ENCODE data around the gene PLPP2.

The PLPP2 gene

DNA sequence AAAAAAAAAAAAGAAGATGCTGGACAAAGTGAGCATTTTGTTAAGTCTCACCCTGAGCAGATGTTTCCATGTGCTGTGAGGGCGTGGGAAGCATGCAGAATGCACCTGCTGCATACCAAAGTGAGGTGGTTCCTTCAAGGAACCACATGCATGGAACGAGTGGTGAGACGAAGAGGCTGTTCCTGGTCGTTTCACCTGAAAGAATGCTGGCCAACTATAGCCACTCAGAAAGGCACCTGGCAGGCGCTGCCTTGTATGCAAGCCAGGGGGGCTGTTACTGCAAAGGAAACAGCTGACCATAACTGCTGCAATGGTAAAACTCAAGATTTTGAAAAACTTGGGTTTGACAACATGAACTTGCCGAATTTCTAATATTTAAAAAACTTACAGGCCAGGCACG is 38.7 kb upstream of the PLPP2 start:
- H3K27ac ChIP-seq (ENCODE audit: low read depth, low read length) = no peak overlapping the region
- H3K36me3 ChIP-seq (ENCODE audit: low read length) = peaks cover 21% of the 10 kb centered on the region
- peaks cover 10% of the 10 kb centered on the region; the same call in 1 of the 2 replicates for H3K9me3 ChIP-seq (ENCODE audit: insufficient read depth, low read length)
- no peak overlapping the region for H2AFZ ChIP-seq (ENCODE audit: low read depth, low read length, severe bottlenecking)
- H3K27me3 ChIP-seq (ENCODE audit: low read length) = no peaks in the 10 kb centered on the region
- no peaks in the 10 kb centered on the region for H3K9me2 ChIP-seq (replicated peaks; ENCODE audit: insufficient read depth, low read length)
- H3K9ac ChIP-seq (ENCODE audit: low read length) = no peak overlapping the region
- no peak overlapping the region for H3K4me3 ChIP-seq (ENCODE audit: insufficient read depth, low read length, poor library complexity, severe bottlenecking)
- H3F3A ChIP-seq (ENCODE audit: insufficient read depth) = no peaks in the 10 kb centered on the region
- H3K79me2 ChIP-seq (ENCODE audit: insufficient read depth, low read length) = peaks cover 19% of the 10 kb centered on the region
- H3K4me2 ChIP-seq (ENCODE audit: low read depth, low read length, poor library complexity, severe bottlenecking) = no peak overlapping the region
- no peak for TF ChIP-seq EZH2phosphoT487 (conservative IDR thresholded peaks at IDR 0.05; ENCODE audit: low read length)
- TF ChIP-seq, protein P1, sequence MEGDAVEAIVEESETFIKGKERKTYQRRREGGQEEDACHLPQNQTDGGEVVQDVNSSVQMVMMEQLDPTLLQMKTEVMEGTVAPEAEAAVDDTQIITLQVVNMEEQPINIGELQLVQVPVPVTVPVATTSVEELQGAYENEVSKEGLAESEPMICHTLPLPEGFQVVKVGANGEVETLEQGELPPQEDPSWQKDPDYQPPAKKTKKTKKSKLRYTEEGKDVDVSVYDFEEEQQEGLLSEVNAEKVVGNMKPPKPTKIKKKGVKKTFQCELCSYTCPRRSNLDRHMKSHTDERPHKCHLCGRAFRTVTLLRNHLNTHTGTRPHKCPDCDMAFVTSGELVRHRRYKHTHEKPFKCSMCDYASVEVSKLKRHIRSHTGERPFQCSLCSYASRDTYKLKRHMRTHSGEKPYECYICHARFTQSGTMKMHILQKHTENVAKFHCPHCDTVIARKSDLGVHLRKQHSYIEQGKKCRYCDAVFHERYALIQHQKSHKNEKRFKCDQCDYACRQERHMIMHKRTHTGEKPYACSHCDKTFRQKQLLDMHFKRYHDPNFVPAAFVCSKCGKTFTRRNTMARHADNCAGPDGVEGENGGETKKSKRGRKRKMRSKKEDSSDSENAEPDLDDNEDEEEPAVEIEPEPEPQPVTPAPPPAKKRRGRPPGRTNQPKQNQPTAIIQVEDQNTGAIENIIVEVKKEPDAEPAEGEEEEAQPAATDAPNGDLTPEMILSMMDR (IDR thresholded peaks at IDR 0.05; ENCODE audit: insufficient read depth, low read length, poor library complexity, severe bottlenecking) = no peak
- no peaks in the 10 kb centered on the region for H4K20me1 ChIP-seq (ENCODE audit: low read depth, low read length)

DNA sequence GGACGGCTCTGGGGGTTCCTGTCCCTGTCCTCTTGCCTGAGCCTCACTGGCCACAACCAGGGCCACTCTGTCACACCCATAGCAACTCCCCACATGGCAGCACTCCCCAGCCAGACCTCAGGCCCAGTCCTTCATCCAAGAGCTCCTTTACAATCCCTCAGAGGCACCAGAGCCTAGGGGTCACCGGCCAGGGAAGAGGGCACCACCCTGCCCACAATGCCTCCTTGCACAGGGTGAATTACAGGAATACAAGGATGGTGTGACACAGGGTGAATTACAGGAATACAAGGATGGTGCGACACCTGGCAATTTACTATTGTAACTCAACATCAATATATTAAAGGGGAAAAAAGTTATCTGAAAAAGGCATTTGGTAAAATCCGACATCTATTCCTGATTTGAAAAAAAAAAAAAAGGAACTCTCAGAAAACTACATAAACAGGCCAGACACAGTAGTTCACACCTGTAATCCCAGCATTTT is 36.9 kb upstream of the PLPP2 start:
- peaks cover 10% of the 10 kb centered on the region; the same call in 1 of the 2 replicates for H3K9me3 ChIP-seq (ENCODE audit: insufficient read depth, low read length)
- no peak overlapping the region for H3K4me3 ChIP-seq (ENCODE audit: insufficient read depth, low read length, poor library complexity, severe bottlenecking)
- no peak overlapping the region for H3K9ac ChIP-seq (ENCODE audit: low read length)
- H3K4me2 ChIP-seq (ENCODE audit: low read depth, low read length, poor library complexity, severe bottlenecking) = no peak overlapping the region
- peaks cover 9% of the 10 kb centered on the region; the same call in 1 of the 2 replicates for H3K79me2 ChIP-seq (ENCODE audit: insufficient read depth, low read length)
- no peaks in the 10 kb centered on the region for H3K27me3 ChIP-seq (ENCODE audit: low read length)
- no peaks in the 10 kb centered on the region for H3K9me2 ChIP-seq (replicated peaks; ENCODE audit: insufficient read depth, low read length)
- no peak overlapping the region for H3K27ac ChIP-seq (ENCODE audit: low read depth, low read length)
- no peaks in the 10 kb centered on the region for H4K20me1 ChIP-seq (ENCODE audit: low read depth, low read length)
- peaks cover 21% of the 10 kb centered on the region for H3K36me3 ChIP-seq (ENCODE audit: low read length)
- H3F3A ChIP-seq (ENCODE audit: insufficient read depth) = no peaks in the 10 kb centered on the region
- no peak for TF ChIP-seq EZH2phosphoT487 (conservative IDR thresholded peaks at IDR 0.05; ENCODE audit: low read length)
- TF ChIP-seq, protein P1 (IDR thresholded peaks at IDR 0.05; ENCODE audit: insufficient read depth, low read length, poor library complexity, severe bottlenecking) = no peak
- no peak overlapping the region for H2AFZ ChIP-seq (ENCODE audit: low read depth, low read length, severe bottlenecking)

DNA sequence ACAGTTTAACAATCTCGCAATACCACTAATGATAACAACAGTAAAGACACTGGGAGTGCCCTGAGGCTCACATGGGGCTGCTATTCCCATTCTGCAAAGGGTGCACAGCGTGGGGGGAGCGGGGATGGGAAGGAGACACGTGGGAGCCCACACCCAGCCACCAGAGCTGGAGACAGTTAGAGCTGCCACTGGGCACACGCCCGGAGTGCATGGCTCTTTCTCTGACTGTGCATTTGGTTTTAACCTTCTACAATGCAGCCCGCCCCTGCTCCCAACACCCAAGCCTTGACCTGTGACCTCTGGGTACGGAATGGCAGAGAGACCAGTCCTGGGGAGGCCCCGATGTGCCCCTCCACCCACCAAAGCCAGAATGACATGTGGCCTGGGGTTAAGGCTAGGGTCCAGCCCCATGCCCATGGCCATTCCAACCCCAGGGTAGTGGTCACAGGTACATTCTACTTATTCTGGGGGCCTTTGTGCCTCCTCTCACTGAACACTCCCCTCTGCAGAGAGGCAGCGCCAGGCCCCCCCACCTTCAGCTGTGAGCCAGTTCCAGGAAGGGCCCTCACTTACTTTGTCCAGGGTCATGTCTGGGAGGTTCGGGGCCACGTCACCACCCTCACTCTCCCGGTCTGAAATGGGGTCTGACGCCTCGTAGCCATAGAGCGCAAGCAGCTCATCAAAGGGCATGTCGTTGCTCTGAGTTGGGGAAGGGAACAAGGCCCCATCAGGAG is 36.3 kb upstream of the PLPP2 start:
- H3K9me3 ChIP-seq (ENCODE audit: insufficient read depth, low read length) = peaks cover 10% of the 10 kb centered on the region; the same call in 1 of the 2 replicates
- no peaks in the 10 kb centered on the region for H3K27me3 ChIP-seq (ENCODE audit: low read length)
- no peak overlapping the region for H3K4me3 ChIP-seq (ENCODE audit: insufficient read depth, low read length, poor library complexity, severe bottlenecking)

More for the DNA sequence above, 36.3 kb upstream of the PLPP2 start:
- Histone ChIP-seq H3K79me2 (ENCODE audit: insufficient read depth, low read length) (peaks cover 9% of the 10 kb centered on the region; the same call in 1 of the 2 replicates), H4K20me1 (ENCODE audit: low read depth, low read length) (no peaks in the 10 kb centered on the region; the same call in 1 of the 2 replicates), H3F3A (ENCODE audit: insufficient read depth) (no peaks in the 10 kb centered on the region), H3K9ac (ENCODE audit: low read length) (no peak overlapping the region), H3K9me2 (replicated peaks; ENCODE audit: insufficient read depth, low read length) (no peaks in the 10 kb centered on the region), H3K4me2 (ENCODE audit: low read depth, low read length, poor library complexity, severe bottlenecking) (no peak overlapping the region), H3K27ac (ENCODE audit: low read depth, low read length) (no peak overlapping the region), H2AFZ (ENCODE audit: low read depth, low read length, severe bottlenecking) (no peak overlapping the region), H3K36me3 (ENCODE audit: low read length) (peaks cover 21% of the 10 kb centered on the region)
- no peak for TF ChIP-seq EZH2phosphoT487 (conservative IDR thresholded peaks at IDR 0.05; ENCODE audit: low read length)
- TF ChIP-seq, protein P1 (IDR thresholded peaks at IDR 0.05; ENCODE audit: insufficient read depth, low read length, poor library complexity, severe bottlenecking) = no peak

Measured in SU-DHL-6 (cell line).